Testis (tissue), 3 donors: ENCODE data around the gene MAD2L2. TPM values are rescaled to one million over a fixed set of nuclear protein-coding genes. Genes with fewer than 3 reads are reported as not detected.

Experiments used
- DNase-seq: peaks from one replicate; pipeline ENCODE4 v3.0.0-alpha.2; 2019
- H3K27ac ChIP-seq, 2 donors: fragments of 200-600 bp; sonication (generic); one replicate each; pipeline ENCODE4 v1.5.1; 2019
- H3K27me3 ChIP-seq: fragments of 200-600 bp; sonication (generic); one replicate; pipeline ENCODE4 v1.5.1; 2019
- H3K36me3 ChIP-seq: fragments of 200-600 bp; sonication (generic); one replicate; pipeline ENCODE4 v1.5.1; 2017; ENCODE audit warnings: low read depth; ENCODE audit errors: missing control alignments
- H3K4me1 ChIP-seq: fragments of 200-600 bp; sonication (generic); one replicate; pipeline ENCODE4 v1.5.1; 2019
- H3K4me3 ChIP-seq, 2 donors: fragments of 200-600 bp; sonication (generic); one replicate each; pipeline ENCODE4 v1.5.1; 2017 to 2019
- H3K9me3 ChIP-seq: fragments of 200-600 bp; sonication (generic); one replicate; pipeline ENCODE4 v1.5.1; 2017
- CTCF ChIP-seq, 3 experiments: fragments of 450-650 bp in 2 of 3; fragments of 200-600 bp in 1 of 3; sonication (generic) in 1 of 3; IDR thresholded peaks; one replicate each; pipeline ENCODE4 v1.5.1; 2016 to 2019; ENCODE audit warnings: antibody characterized with exemption in 3 of 3, mild to moderate bottlenecking in 2 of 3, moderate library complexity in 1 of 3
- POLR2A ChIP-seq: fragments of 450-650 bp; IDR thresholded peaks from one replicate; pipeline ENCODE4 v1.6.1; 2017; ENCODE audit warnings: antibody characterized with exemption, mild to moderate bottlenecking, moderate library complexity
- WGBS, 2 donors: methylation state at CpG; one replicate each; pipeline ENCODE4 v1.1.5; 2018; 5-methylcytosine and 5-hydroxymethylcytosine counted together
- intact Hi-C: fragments of 100-400 bp; cut with DNase I; formaldehyde crosslinking; loops from one replicate; pipeline ENCODE4 v1.15.1; 2023; ENCODE audit warnings: low total_unique reads
- polyA plus RNA-seq: library from polyadenylated mRNA; stranded (reverse); fragments of 350-450 nt; fragmentation: Illumina TruSeq; extraction: RNeasy Lipid Tissue Mini Kit (QIAGEN cat#74804); gene quantifications from one replicate; pipeline ENCODE4 v1.2.3, GENCODE V29; 2014; ENCODE audit warnings: low read depth, low replicate concordance; ENCODE audit not compliant: insufficient read depth
- total RNA-seq, 2 donors: library from RNA; depleted of rRNA; stranded (reverse); fragments of >200 nt; gene quantifications; one replicate each; pipeline ENCODE4 v1.2.3, GENCODE V29; 2016

MAD2L2 gene
- total and polyA plus RNA-seq, 3 donors from 2014 or later: 77.0 to 116 (median 115) TPM

GRCh38 chr1:11693917-11694316, 13.0 kb upstream of the MAD2L2 start:
- Histone ChIP-seq H3K27me3 (no peaks in the 10 kb centered on the region), H3K4me1 (peaks cover 8% of the 10 kb centered on the region), H3K4me3 (no peak overlapping the region), H3K9me3 (no peaks in the 10 kb centered on the region), H3K36me3 (no peaks in the 10 kb centered on the region), H3K27ac (no peak overlapping the region)
- intact Hi-C loops: no loop called here
- no peak for TF ChIP-seq CTCF (IDR thresholded peaks at IDR 0.05)
- no peak for TF ChIP-seq POLR2A
- DNase-seq: no peak
- WGBS, 2 donors: 72 to 75% methylated on average over 2 to 5 of the region's 5 CpGs

GRCh38 chr1:11693024-11693590, 12.2 kb upstream of the MAD2L2 start:
- Histone ChIP-seq H3K4me1 (peaks cover 8% of the 10 kb centered on the region), H3K27ac (no peak overlapping the region), H3K4me3 (no peak overlapping the region), H3K27me3 (no peaks in the 10 kb centered on the region), H3K9me3 (no peaks in the 10 kb centered on the region), H3K36me3 (no peaks in the 10 kb centered on the region)
- WGBS, 2 donors: 43 to 60% methylated on average over 6 of the region's 6 CpGs
- TF ChIP-seq POLR2A (no peak), CTCF (IDR thresholded peaks at IDR 0.05) (no peak)
- DNase-seq: no peak
- intact Hi-C loops: no loop called here

GRCh38 chr1:11691928-11692711, 11.2 kb upstream of the MAD2L2 start:
- Histone ChIP-seq H3K4me3 (peak overlapping the region; percentile 18 to 39), H3K4me1 (peaks cover 8% of the 10 kb centered on the region), H3K36me3 (no peaks in the 10 kb centered on the region), H3K27me3 (no peaks in the 10 kb centered on the region), H3K9me3 (no peaks in the 10 kb centered on the region), H3K27ac (no peak overlapping the region)
- 4 to 5% methylated on average over 53 to 64 of the region's 64 CpGs for WGBS, 2 donors
- TF ChIP-seq POLR2A (no peak), CTCF (IDR thresholded peaks at IDR 0.05) (no peak)
- intact Hi-C loops: no loop called here
- DNase-seq: no peak

GRCh38 chr1:11691302-11691914, 10.5 kb upstream of the MAD2L2 start, which contains the start of gene DRAXIN:
Gene DRAXIN, plus strand, starts transcription at chr1:11691710. Its CDS starts 14,549 bp downstream, at chr1:11706259.
- Histone ChIP-seq H3K4me1 (peaks cover 8% of the 10 kb centered on the region), H3K4me3 (peak within 1 kb of the TSS; percentile 18 to 53), H3K9me3 (no peaks in the 10 kb centered on the region), H3K27me3 (no peaks in the 10 kb centered on the region), H3K27ac (no peak within 1 kb of the TSS), H3K36me3 (no peaks in the 10 kb centered on the region)
- 0% methylated on average over 40 of the region's 78 CpGs; no CpG with 5 or more reads in 1 of the 2 donors for WGBS, 2 donors
- DNase-seq: no peak
- intact Hi-C loops: no loop called here
- TF ChIP-seq CTCF (IDR thresholded peaks at IDR 0.05): no peak
- no peak for TF ChIP-seq POLR2A
